NCI-H2081 treated with DMSO at 0.1 percent for 48 hours (cell line): ENCODE data around the gene PDE9A.

Experiments used
- DNase-seq: peaks from one replicate; lab custom pipeline; 2025; lab: John Stamatoyannopoulos, UW

The PDE9A gene

GRCh38 chr21:42744520-42745445 lies 91.4 kb downstream of the PDE9A start:
- DNase-seq, result no peak

GRCh38 chr21:42745511-42746239 lies 92.3 kb downstream of the PDE9A start:
- no peak for DNase-seq

GRCh38 chr21:42746240-42746592 lies 92.8 kb downstream of the PDE9A start:
- DNase-seq, result no peak

- no peak for DNase-seq
Measured at GRCh38 chr21:42746593-42747275, 93.3 kb downstream of the PDE9A start.

DNA sequence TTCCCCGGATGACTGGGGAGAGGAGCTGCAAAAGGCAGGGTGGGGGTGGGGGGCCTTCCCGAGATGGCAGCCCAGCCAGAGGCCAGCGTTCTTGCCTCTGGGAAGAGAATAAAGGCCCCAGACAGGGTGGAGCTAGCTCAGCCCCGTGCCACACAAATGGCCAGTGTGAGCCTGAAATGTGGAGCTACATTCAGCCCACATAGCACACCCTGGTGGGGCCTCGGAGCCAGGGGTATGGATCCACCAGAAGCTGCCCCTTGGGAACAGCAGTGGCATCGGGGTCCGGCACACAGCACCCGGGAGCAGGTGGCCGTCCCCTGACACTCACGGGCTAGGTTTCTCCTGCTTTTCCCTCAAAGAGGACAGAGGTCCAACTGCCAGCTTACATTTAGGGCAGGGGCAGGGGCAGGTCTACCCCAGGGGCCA lies 93.9 kb downstream of the PDE9A start:
- no peak for DNase-seq

GRCh38 chr21:42747746-42748351 lies 94.4 kb downstream of the PDE9A start:
- no peak for DNase-seq

DNA sequence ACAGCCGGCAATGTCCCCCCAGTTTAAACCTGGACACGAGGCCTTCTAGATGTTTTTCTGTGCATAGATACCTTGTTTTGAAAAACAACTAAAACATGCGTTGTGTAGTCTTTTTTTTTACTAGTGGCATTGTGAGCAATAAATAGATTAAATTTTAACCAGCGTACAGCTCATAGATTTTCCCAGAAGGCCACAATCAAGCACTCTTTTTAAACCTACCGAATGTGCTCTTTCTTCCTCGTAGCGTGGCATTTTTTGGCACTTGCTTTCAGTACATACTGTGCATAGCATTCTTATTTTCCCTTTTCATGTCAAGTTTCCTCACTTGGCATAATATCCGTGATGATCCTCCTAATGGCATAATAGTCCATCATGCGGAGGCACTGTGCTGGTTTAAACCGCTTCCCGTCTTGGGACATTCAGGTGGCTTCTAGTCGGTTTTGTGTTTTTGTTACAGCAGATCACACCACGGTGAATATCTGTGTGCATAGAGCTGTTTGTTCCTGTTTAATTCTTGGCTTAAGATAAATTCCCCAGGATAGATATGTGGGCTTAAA lies 95.3 kb downstream of the PDE9A start:
- no peak for DNase-seq

DNA sequence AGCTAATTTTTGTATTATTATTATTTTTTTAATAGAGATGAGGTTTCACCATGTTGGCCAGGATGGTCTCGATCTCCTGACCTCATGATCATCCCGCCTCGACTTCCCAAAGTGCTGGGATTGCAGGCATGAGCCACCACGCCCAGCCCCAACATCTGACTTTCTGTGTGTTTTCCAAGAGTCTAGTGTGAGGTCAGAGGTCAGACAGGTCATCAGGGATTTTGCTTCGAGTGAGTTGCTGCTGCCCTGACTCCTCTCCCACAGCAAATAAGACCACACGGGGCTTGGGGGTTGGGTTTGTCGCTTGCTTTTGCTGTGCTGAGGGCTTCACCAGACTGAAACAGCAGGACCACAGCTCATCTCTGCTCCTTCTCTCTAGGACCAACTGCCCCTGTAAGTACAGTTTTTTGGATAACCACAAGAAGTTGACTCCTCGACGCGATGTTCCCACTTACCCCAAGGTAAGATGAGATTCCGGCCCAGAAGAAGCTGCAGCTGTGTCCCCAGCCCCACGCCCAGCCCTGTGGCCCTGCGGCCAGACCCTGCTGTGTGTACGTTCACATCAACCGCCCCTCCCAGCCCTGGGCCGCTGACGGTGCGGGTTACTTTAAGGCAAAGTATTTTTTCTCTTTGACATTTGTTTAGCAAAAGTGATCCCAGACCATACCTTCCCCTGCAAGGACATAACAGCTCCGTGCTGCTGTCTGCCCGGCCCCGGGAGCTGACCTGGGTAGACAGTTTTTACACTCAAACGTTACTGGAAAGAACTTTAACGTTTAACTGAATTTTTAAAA lies 97.5 kb downstream of the PDE9A start:
- no peak for DNase-seq

DNA sequence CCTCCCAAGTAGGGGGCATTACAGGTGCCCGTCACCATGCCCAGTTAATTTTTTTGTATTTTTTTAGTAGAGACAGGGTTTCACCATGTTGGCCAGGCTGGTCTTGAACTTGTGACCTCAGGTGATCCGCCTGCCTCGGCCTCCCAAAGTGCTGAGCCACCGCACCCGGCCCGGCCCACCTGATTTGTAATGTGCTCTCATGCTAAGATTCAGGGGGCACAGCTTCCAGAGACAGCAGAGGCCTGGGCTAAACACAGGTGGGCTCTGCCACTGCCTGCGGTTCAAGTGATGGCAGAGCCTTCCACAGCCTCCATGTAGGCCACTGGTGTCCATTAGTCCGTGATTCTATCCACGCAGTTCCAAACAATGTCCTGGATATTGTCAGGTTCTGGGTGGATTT lies 98.4 kb downstream of the PDE9A start:
- no peak for DNase-seq

GRCh38 chr21:42753804-42754203 lies 100.4 kb downstream of the PDE9A start:
- no peak for DNase-seq

DNA sequence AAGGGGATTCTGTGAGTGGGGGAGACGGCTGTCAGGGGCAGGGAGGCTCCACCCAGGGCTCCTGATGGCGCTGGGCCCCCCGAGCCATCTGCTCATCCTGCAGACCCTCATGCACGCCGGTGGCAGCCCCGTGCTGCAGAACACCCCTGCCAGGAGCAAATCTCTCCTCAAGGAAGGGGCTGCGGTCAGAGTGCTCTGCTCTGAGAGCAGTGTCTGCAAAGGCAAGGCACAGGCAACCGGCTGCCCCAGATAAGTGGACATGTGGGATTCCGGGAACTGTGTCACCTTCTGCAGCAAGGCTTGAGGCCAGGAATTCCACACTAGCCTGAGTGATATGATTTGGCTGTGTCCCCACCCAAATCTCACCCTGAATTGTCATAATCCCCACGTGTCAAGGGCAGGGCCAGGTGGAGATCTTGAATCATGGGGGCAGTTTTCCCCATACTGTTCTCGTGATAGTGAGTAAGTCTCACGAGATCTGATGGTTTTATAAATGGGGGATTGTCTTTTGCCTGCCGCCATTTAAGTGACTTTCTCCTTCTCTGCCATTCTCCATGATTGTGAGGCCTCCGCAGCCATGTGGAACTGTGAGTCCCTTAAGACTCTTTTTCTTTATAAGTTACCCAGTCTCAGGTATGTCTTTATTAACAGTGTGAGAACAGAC lies 101.0 kb downstream of the PDE9A start:
- DNase-seq, result no peak

DNA sequence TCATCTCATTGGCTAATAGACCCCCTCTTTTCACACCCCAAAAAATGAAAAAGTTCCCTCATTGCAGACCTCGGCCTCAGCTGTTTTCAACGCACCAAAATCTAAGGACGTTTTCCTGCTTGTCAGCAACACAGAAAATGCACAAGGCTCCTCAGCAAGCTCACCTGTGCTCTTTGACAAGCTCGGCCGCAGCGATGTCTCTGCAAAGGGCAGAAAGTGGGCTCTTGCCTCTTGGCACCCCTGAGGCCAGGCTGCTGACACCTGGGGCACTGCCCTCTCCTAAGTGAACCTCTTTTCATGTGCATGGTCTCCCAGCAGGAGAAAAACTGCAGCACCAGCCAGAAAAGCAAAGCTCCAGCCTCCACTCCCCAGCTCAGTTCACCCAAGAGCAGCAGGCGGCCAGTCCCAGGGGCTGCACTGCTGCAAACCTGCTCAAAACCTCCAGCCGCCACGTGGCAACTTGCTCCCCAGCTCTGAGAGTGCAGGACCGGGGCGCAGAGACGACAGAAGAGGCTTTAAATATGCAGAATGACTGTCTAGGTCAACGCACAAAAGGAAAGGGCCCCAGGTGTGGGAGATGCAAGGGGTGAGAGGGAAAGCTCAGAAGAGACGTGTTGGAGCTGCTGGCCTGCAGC lies 101.7 kb downstream of the PDE9A start:
- no peak for DNase-seq

- DNase-seq, result no peak
Measured at GRCh38 chr21:42755766-42756579, 102.6 kb downstream of the PDE9A start.

GRCh38 chr21:42756580-42757250 lies 103.3 kb downstream of the PDE9A start:
- no peak for DNase-seq

GRCh38 chr21:42757422-42757821 lies 104.0 kb downstream of the PDE9A start:
- DNase-seq, result no peak

DNA sequence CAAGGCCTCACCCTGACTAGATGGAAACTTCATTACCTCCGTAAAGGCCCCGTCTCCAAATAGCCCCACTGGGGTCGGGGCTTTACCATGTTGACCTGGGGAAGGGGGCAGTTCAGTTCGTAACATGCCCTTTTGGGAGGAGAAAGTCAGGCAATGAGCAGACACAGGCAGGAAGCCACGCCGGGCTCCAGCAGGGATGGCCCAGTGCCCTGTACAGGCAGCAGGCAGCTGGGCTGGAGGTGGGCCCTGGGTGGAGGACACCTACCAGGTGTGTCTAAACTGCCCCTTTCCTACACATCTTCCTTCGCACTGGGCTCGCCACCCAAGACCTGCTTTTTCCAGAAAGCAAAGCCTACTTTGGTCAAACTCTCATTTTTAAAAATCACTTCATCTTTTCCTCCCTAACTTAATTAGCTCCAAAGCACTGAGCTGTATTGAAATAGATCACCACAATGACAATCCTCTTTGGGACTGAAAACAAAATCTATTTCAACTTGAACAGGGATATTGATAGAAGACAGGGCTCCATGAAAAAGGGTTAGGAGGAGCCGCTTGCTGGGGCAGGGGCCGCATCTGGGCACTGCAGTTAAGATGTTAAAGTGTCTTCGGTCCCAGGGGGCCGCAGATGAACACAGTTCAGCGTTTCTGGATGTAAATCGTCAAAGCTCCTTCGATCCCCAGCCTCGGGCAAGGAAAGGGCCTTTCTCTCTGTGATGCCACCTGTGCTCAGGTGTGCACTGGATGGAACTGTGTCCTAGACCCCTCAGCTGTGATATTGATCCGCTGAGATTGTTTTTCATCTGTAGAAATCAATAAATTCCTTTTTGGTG lies 104.6 kb downstream of the PDE9A start:
- no peak for DNase-seq

DNA sequence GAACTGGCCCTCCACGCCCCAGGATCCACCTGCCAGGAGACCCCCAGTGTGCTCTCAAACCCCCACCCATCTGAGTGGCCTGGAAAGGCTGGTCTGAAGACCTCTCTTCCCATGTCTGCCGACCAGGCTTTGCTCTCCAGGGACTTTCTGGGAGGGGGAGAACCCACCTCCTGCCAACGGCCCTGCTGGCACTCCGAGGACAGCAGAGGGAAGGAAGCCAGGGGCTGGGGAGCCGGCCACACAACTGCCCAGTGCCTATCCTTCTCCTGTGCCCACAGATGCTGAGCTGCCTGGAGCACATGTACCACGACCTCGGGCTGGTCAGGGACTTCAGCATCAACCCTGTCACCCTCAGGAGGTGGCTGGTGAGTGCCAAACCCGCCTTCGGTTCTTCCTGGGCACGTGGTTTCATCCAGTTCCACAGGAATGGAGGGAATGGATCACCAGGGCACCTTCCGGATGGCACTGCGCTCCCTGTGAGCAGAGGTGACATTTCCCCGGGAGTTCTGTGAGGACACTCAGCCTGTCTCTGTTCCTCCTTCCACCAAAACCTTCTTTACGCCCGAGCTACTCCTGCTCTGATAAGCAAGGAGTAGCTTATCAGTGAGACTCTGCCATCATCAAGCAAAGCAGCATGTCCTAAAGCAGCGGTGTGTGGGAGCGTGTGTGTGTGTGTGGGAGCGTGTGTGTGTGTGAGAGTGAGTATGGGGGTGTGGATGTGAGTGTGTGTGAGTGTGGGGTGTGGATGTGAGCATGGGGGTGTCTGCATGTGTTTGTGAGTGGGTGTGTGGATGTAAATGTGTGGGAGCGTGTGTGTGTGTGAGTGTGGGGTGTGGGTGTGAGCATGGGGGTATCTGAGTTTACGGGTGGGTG lies 105.5 kb downstream of the PDE9A start:
- no peak for DNase-seq
